H1 (cell line): ENCODE data around the gene TNFAIP2. TPM values are rescaled to one million over a fixed set of nuclear protein-coding genes. Genes with fewer than 3 reads are reported as not detected.

ENCODE experiments used
- CTCF ChIA-PET: fragments of 300-600 bp; sonication (Branson Sonifier 250); formaldehyde crosslinking; loops from one replicate; lab custom pipeline; 2021; ENCODE audit not compliant: partially characterized antibody; lab: Charles Lee
- POLR2A ChIA-PET: fragments of 300-600 bp; sonication (Branson Sonifier 250); formaldehyde crosslinking; loops from one replicate; lab custom pipeline; 2021; ENCODE audit warnings: inconsistent platforms; ENCODE audit not compliant: partially characterized antibody; lab: Charles Lee
- DNase-seq, 2 experiments: peaks; one replicate each; pipeline versions ENCODE4 v3.0.0 to v3.0.0-alpha.2; 2010 to 2022; ENCODE audit warnings: low spot score in 2 of 2, low read depth in 1 of 2, mixed read lengths in 1 of 2
- FAIRE-seq: peaks from 2 replicates; lab custom pipeline; 2011; peaks lifted over from hg19 to GRCh38; lab: Jason Lieb, UNC
- H2AFZ ChIP-seq: 2 replicates; pipeline ENCODE4 v1.8.1; 2012; ENCODE audit warnings: low read length, inconsistent platforms
- H2AK5ac ChIP-seq: 2 replicates; pipeline ENCODE4 v1.6.1; 2013; ENCODE audit warnings: low read depth, low read length
- H2BK120ac ChIP-seq: replicated peaks from 2 replicates; pipeline ENCODE3; 2013; ENCODE audit warnings: low read depth, low read length, inconsistent platforms
- H2BK12ac ChIP-seq: 2 replicates; pipeline ENCODE4 v1.6.1; 2013; ENCODE audit warnings: low read depth, low read length
- H2BK15ac ChIP-seq: 2 replicates; pipeline ENCODE4 v1.6.1; 2013; ENCODE audit warnings: low read length
- H2BK20ac ChIP-seq: 2 replicates; pipeline ENCODE4 v1.6.1; 2013; ENCODE audit warnings: low read length
- H2BK5ac ChIP-seq: 2 replicates; pipeline ENCODE4 v1.6.1; 2013; ENCODE audit warnings: low read depth, low read length
- H3K14ac ChIP-seq: 2 replicates; pipeline ENCODE4 v1.6.1; 2013; ENCODE audit warnings: inconsistent platforms; ENCODE audit not compliant: insufficient read length
- H3K18ac ChIP-seq: 2 replicates; pipeline ENCODE4 v1.6.1; 2013; ENCODE audit warnings: low read length; ENCODE audit errors: extremely low read depth
- H3K23ac ChIP-seq: 2 replicates; pipeline ENCODE4 v1.6.1; 2013; ENCODE audit warnings: inconsistent platforms; ENCODE audit not compliant: insufficient read length
- H3K23me2 ChIP-seq: 2 replicates; pipeline ENCODE4 v1.6.1; 2013; ENCODE audit warnings: low read depth, low read length
- H3K27ac ChIP-seq: 2 replicates; pipeline ENCODE4 v1.6.1; 2011; ENCODE audit warnings: low read depth, low read length, inconsistent platforms
- H3K27me3 ChIP-seq, 4 experiments: replicated peaks in 1 of 4; 1 replicate in 1 of 4; 2 replicates in 3 of 4; pipeline versions ENCODE4 v1.6.1 to v1.8.1; 2011 to 2013; ENCODE audit warnings: low read length in 3 of 4, mild to moderate bottlenecking in 3 of 4, inconsistent platforms in 2 of 4, mixed read lengths in 2 of 4, moderate library complexity in 1 of 4; ENCODE audit not compliant: control insufficient read depth in 3 of 4, insufficient read depth in 3 of 4; ENCODE audit errors: extremely low read depth in 1 of 4
- H3K36me3 ChIP-seq, 4 experiments: 2 replicates each; pipeline versions ENCODE4 v1.6.1 to v1.8.1; 2011 to 2013; ENCODE audit warnings: mild to moderate bottlenecking in 4 of 4, low read length in 3 of 4, moderate library complexity in 2 of 4, control low read depth in 1 of 4, inconsistent platforms in 1 of 4; ENCODE audit not compliant: insufficient read depth in 4 of 4, control insufficient read depth in 2 of 4
- H3K4ac ChIP-seq: replicated peaks from 2 replicates; pipeline ENCODE3; 2013; ENCODE audit warnings: low read length, low read depth, mixed read lengths, inconsistent platforms; ENCODE audit not compliant: insufficient read length
- H3K4me1 ChIP-seq, 4 experiments: replicated peaks in 1 of 4; 1 replicate in 1 of 4; 2 replicates in 3 of 4; pipeline versions ENCODE4 v1.6.1 to v1.8.1; 2011 to 2013; ENCODE audit warnings: low read length in 3 of 4, inconsistent platforms in 2 of 4, mixed read lengths in 1 of 4; ENCODE audit not compliant: insufficient read depth in 4 of 4, control insufficient read depth in 3 of 4
- H3K4me2 ChIP-seq, 2 experiments: 2 replicates each; pipeline versions ENCODE4 v1.6.1 to v1.8.1; 2011 to 2013; ENCODE audit warnings: low read depth in 2 of 2, low read length in 2 of 2, control low read depth in 1 of 2, inconsistent platforms in 1 of 2, mild to moderate bottlenecking in 1 of 2; ENCODE audit not compliant: insufficient read depth in 1 of 2
- H3K4me3 ChIP-seq, 4 experiments: fragments of 200-600, 300-600 bp in 1 of 4; sonication (generic), shearing (Covaris generic), sonication (Bioruptor Twin) in 1 of 4; 2 replicates each; pipeline versions ENCODE4 v1.5.1 to v1.8.1; 2011 to 2016; ENCODE audit warnings: low read length in 4 of 4, low read depth in 3 of 4, control low read depth in 2 of 4, inconsistent platforms in 2 of 4, mild to moderate bottlenecking in 2 of 4, mixed read lengths in 1 of 4, moderate library complexity in 1 of 4; ENCODE audit not compliant: insufficient read depth in 2 of 4; ENCODE audit errors: extremely low read depth in 1 of 4
- H3K56ac ChIP-seq: replicated peaks from 2 replicates; pipeline ENCODE3; 2013; ENCODE audit warnings: low read depth, mild to moderate bottlenecking, mixed read lengths, low read length, inconsistent platforms; ENCODE audit not compliant: insufficient read length
- H3K79me1 ChIP-seq: 2 replicates; pipeline ENCODE4 v1.6.1; 2013; ENCODE audit warnings: low read depth, low read length, control low read depth
- H3K79me2 ChIP-seq, 2 experiments: 2 replicates each; pipeline versions ENCODE4 v1.6.1 to v1.8.1; 2012 to 2013; ENCODE audit warnings: low read length in 2 of 2, mild to moderate bottlenecking in 2 of 2, inconsistent platforms in 1 of 2; ENCODE audit not compliant: insufficient read depth in 2 of 2, control insufficient read depth in 1 of 2
- H3K9ac ChIP-seq, 4 experiments: replicated peaks in 1 of 4; 1 replicate in 1 of 4; 2 replicates in 3 of 4; pipeline versions ENCODE4 v1.6.1 to v1.8.1; 2011 to 2013; ENCODE audit warnings: low read depth in 3 of 4, low read length in 3 of 4, control low read depth in 2 of 4, mild to moderate bottlenecking in 2 of 4, moderate library complexity in 2 of 4, inconsistent platforms in 1 of 4; ENCODE audit errors: extremely low read depth in 1 of 4
- H3K9me3 ChIP-seq, 2 experiments: 2 replicates each; pipeline versions ENCODE4 v1.6.1 to v1.8.1; 2012 to 2013; ENCODE audit warnings: mild to moderate bottlenecking in 2 of 2, moderate library complexity in 2 of 2, control low read depth in 1 of 2, inconsistent platforms in 1 of 2, low read depth in 1 of 2, low read length in 1 of 2, mixed read lengths in 1 of 2; ENCODE audit not compliant: insufficient read depth in 2 of 2
- H4K20me1 ChIP-seq, 2 experiments: replicated peaks in 1 of 2; 2 replicates each; pipeline versions ENCODE3 to v1.8.1; 2011 to 2013; ENCODE audit warnings: inconsistent platforms in 2 of 2, low read length in 2 of 2, mild to moderate bottlenecking in 1 of 2; ENCODE audit not compliant: insufficient read depth in 2 of 2, control insufficient read depth in 1 of 2
- H4K5ac ChIP-seq: 2 replicates; pipeline ENCODE4 v1.6.1; 2013; ENCODE audit warnings: low read length, low read depth, mixed read lengths, inconsistent platforms; ENCODE audit not compliant: insufficient read length
- H4K8ac ChIP-seq: 2 replicates; pipeline ENCODE4 v1.8.0; 2013; ENCODE audit warnings: mild to moderate bottlenecking, moderate library complexity, low read length, inconsistent platforms; ENCODE audit not compliant: insufficient read depth; ENCODE audit errors: extremely low read depth
- H4K91ac ChIP-seq: replicated peaks from 2 replicates; pipeline ENCODE3; 2013; ENCODE audit warnings: low read length, mixed read lengths, inconsistent platforms; ENCODE audit not compliant: insufficient read length
- CREB1 ChIP-seq: IDR thresholded peaks from 2 replicates; pipeline ENCODE4 v1.6.1; 2012; ENCODE audit warnings: inconsistent platforms
- EGR1 ChIP-seq: IDR thresholded peaks from 2 replicates; pipeline ENCODE4 v1.6.1; 2011; ENCODE audit warnings: low read depth, low read length, borderline replicate concordance
- JUN ChIP-seq: IDR thresholded peaks from 2 replicates; pipeline ENCODE4 v1.6.1; 2011; ENCODE audit warnings: low read depth, mild to moderate bottlenecking, improper control_type of control experiment, low read length
- KDM5A ChIP-seq: fragments of 200-600 bp; IDR thresholded peaks from 2 replicates; pipeline ENCODE4 v1.7.1; 2012; ENCODE audit warnings: mild to moderate bottlenecking, low read length, inconsistent platforms, mixed read lengths
- NANOG ChIP-seq: IDR thresholded peaks from 2 replicates; pipeline ENCODE4 v1.6.1; 2011; ENCODE audit warnings: low read length, low read depth, mild to moderate bottlenecking, inconsistent platforms; ENCODE audit not compliant: insufficient read depth, poor library complexity, severe bottlenecking
- RBBP5 ChIP-seq: IDR thresholded peaks from 2 replicates; pipeline ENCODE4 v1.7.1; 2012; ENCODE audit warnings: low read depth, mild to moderate bottlenecking, inconsistent platforms, low read length, moderate library complexity, borderline replicate concordance
- RNF2 ChIP-seq: fragments of 200-900, 300-1000 bp; sonication (generic); IDR thresholded peaks from 2 replicates; pipeline ENCODE4 v1.7.1; 2016; ENCODE audit warnings: borderline replicate concordance, low read depth, mild to moderate bottlenecking, antibody characterized with exemption, low read length; ENCODE audit not compliant: poor library complexity, severe bottlenecking; ENCODE audit errors: missing control alignments
- SUZ12 ChIP-seq: fragments of 200-600 bp; sonication (generic); IDR thresholded peaks from 2 replicates; pipeline ENCODE4 v1.6.1; 2012; ENCODE audit warnings: mild to moderate bottlenecking, inconsistent platforms, low read length, moderate library complexity, mixed read lengths
- WGBS, 2 experiments: shearing (Covaris generic) in 1 of 2; methylation state at CpG; one replicate each; pipeline versions ENCODE4 v1.1.6 to v1.1.7; 2013 to 2015; ENCODE audit warnings: low lambda C conversion rate in 2 of 2, mixed read lengths in 2 of 2, inconsistent platforms in 1 of 2, low coverage in 1 of 2, missing lambda C conversion rate in 1 of 2; ENCODE audit not compliant: insufficient replicate concordance in 2 of 2, insufficient coverage in 1 of 2, insufficient read length in 1 of 2; ENCODE audit errors: extremely low coverage in 1 of 2, missing lambda C conversion rate in 1 of 2; 5-methylcytosine and 5-hydroxymethylcytosine counted together
- polyA plus RNA-seq, 7 experiments: library from polyadenylated mRNA; depleted of rRNA in 3 of 7; stranded (reverse) in 5 of 7; unstranded in 2 of 7; fragments of >200 nt in 5 of 7; fragments of 200-250 nt in 2 of 7; gene quantifications; 1 replicate in 5 of 7; 2 replicates in 1 of 7; 4 replicates in 1 of 7; pipeline versions ENCODE4 v1.2.1 to v1.2.3, GENCODE V29; 2011 to 2013; ENCODE audit warnings: missing spikeins in 2 of 7, mixed read lengths in 2 of 7
- total RNA-seq: library from RNA; stranded (reverse); fragmentation: NEBNext Ultra II Directional; extraction: Animal tissue kit (Norgen Biotek cat#: 25700); gene quantifications from 2 replicates; pipeline ENCODE4 v1.2.1, GENCODE V29; 2021

Gene TNFAIP2
- total and polyA plus RNA-seq, 2 of the 8 experiments (the other 6 are each of a cell fraction or from before 2014, with no cell fraction given), result 28.3 to 34.5 TPM

DNA sequence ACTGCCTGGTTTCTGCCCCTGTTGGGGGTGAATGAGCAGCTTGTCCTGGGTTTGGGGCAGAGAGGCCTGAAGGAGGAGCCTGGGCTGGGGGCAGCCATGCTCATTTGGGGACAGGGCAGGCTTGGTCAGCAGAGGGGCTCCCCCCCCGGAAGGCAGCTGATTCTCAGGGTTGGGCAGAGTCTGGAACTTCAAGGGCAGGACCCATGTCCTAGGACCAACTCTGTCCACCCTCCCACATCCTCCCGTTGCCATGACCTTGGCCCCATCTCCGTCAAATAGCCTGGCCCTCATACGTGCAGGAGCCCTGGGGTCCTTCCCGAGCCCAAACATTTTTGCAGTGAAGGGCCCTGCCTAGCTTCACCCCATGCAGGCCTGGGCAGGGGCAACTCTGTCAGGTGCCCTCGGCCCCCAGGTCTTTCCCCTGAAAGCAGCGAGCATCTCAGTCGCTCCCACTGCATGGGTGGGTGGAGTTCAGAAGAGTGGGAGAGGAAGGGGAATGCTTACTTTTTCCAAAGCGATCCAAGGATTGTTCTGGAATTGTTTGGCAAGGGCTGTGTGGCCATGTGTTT lies 32.6 kb downstream of the TNFAIP2 start:
- Histone ChIP-seq H3K9me3 (no peaks in the 10 kb centered on the region), H4K91ac (no peak overlapping the region), H4K20me1 (peaks cover 0 to 1% of the 10 kb centered on the region in 2 experiments), H3K23me2 (no peaks in the 10 kb centered on the region), H3K23ac (no peak overlapping the region), H3K4ac (no peak overlapping the region), H2BK12ac (no peak overlapping the region), H4K5ac (no peak overlapping the region), H4K8ac (no peak overlapping the region), H3K14ac (no peak overlapping the region), H2BK5ac (no peak overlapping the region), H3K27ac (no peak overlapping the region), H3K9ac (no peak overlapping the region), H3K4me3 (no peak overlapping the region), H2AK5ac (no peak overlapping the region), H3K56ac (no peak overlapping the region), H2BK120ac (no peak overlapping the region), H3K79me1 (no peaks in the 10 kb centered on the region), H2AFZ (no peak overlapping the region), H3K4me2 (no peak overlapping the region), H2BK20ac (no peak overlapping the region), H2BK15ac (no peak overlapping the region), H3K4me1 (peaks cover 0 to 5% (median 4%) of the 10 kb centered on the region in 4 experiments; a peak in 3 of 7 replicates), H3K79me2 (no peaks in the 10 kb centered on the region), H3K36me3 (no peaks in the 10 kb centered on the region), H3K27me3 (no peaks in the 10 kb centered on the region)
- FAIRE-seq, result no peak
- POLR2A ChIA-PET, result interaction anchor here (0.8 to 1.7 kb wide), 3 partner anchors 13 to 188 kb away, joined by 3 to 4 read pairs (median 3); no protein-coding TSS in a partner anchor
- 89% methylated on average over 9 of the region's 9 CpGs; no CpG with 5 or more reads in 1 of the 2 experiments for WGBS, 2 experiments
- DNase-seq, result no peak
- CTCF ChIA-PET, result interaction anchor here (0.8 to 2.1 kb wide), 8 partner anchors 10 to 184 kb away, joined by 3 to 10 read pairs (median 4); no protein-coding TSS in a partner anchor
- no peak for TF ChIP-seq RNF2
- TF ChIP-seq CREB1, result no peak
- no peak for TF ChIP-seq KDM5A
- no peak for TF ChIP-seq JUN
- TF ChIP-seq RBBP5, result no peak
- TF ChIP-seq EGR1, result no peak
- TF ChIP-seq SUZ12, result no peak
- TF ChIP-seq NANOG, result no peak
- TF ChIP-seq, all 59 proteins: peak for 0
- H3K18ac ChIP-seq, result no peak overlapping the region
